Astrocyte (in vitro differentiated cells and primary cell): ENCODE data around the gene CERK. TPM values are rescaled to one million over a fixed set of nuclear protein-coding genes. Genes with fewer than 3 reads are reported as not detected.

Source experiments
- DNase-seq: peaks from one replicate; pipeline ENCODE4 v3.0.0-alpha.2; 2010; ENCODE audit warnings: low read depth
- FAIRE-seq: peaks from 2 replicates; lab custom pipeline; 2011; peaks lifted over from hg19 to GRCh38; lab: Jason Lieb, UNC
- H2AFZ ChIP-seq: 2 replicates; pipeline ENCODE4 v1.6.0; 2012; ENCODE audit warnings: low read depth, low read length, inconsistent platforms
- H3K27ac ChIP-seq: 2 replicates; pipeline ENCODE4 v1.5.1; 2011; ENCODE audit warnings: low read depth, low read length, inconsistent platforms
- H3K27me3 ChIP-seq: 2 replicates; pipeline ENCODE4 v1.6.0; 2011; ENCODE audit warnings: low read length, inconsistent platforms; ENCODE audit not compliant: insufficient read depth
- H3K36me3 ChIP-seq: 2 replicates; pipeline ENCODE4 v1.5.1; 2011; ENCODE audit warnings: low read length, inconsistent platforms; ENCODE audit not compliant: insufficient read depth
- H3K4me1 ChIP-seq: 2 replicates; pipeline ENCODE4 v1.5.1; 2011; ENCODE audit warnings: low read length, inconsistent platforms; ENCODE audit not compliant: insufficient read depth
- H3K4me2 ChIP-seq: 2 replicates; pipeline ENCODE4 v1.6.0; 2012; ENCODE audit warnings: low read length, inconsistent platforms
- H3K4me3 ChIP-seq: 2 replicates; pipeline ENCODE4 v1.5.1; 2011; ENCODE audit warnings: low read depth, mild to moderate bottlenecking, low read length, inconsistent platforms; ENCODE audit not compliant: insufficient read depth
- H3K79me2 ChIP-seq: 2 replicates; pipeline ENCODE4 v1.6.0; 2012; ENCODE audit warnings: mild to moderate bottlenecking, low read length, inconsistent platforms; ENCODE audit not compliant: insufficient read depth
- H3K9ac ChIP-seq: 2 replicates; pipeline ENCODE4 v1.6.0; 2012; ENCODE audit warnings: mild to moderate bottlenecking, low read length, inconsistent platforms
- H3K9me3 ChIP-seq: 2 replicates; pipeline ENCODE4 v1.5.1; 2012; ENCODE audit warnings: low read depth, mild to moderate bottlenecking, low read length, inconsistent platforms; ENCODE audit not compliant: insufficient read depth
- H4K20me1 ChIP-seq: 2 replicates; pipeline ENCODE4 v1.6.0; 2012; ENCODE audit warnings: low read length, inconsistent platforms; ENCODE audit not compliant: insufficient read depth
- H3K27ac Mint-ChIP-seq: one replicate; pipeline ENCODE4 v1.8.0; 2021; ENCODE audit warnings: mild to moderate bottlenecking, mixed read lengths; ENCODE audit not compliant: unreplicated experiment
- H3K27me3 Mint-ChIP-seq: one replicate; pipeline ENCODE4 v1.8.0; 2021; ENCODE audit warnings: low read depth, mixed read lengths; ENCODE audit not compliant: unreplicated experiment
- H3K36me3 Mint-ChIP-seq: one replicate; pipeline ENCODE4 v1.8.0; 2021; ENCODE audit warnings: low read depth, mixed read lengths; ENCODE audit not compliant: unreplicated experiment
- H3K4me1 Mint-ChIP-seq: one replicate; pipeline ENCODE4 v1.8.0; 2021; ENCODE audit warnings: low read depth, mixed read lengths; ENCODE audit not compliant: unreplicated experiment
- H3K4me3 Mint-ChIP-seq: one replicate; pipeline ENCODE4 v1.8.0; 2021; ENCODE audit warnings: mild to moderate bottlenecking, moderate library complexity, mixed read lengths; ENCODE audit not compliant: unreplicated experiment
- H3K9me3 Mint-ChIP-seq: one replicate; pipeline ENCODE4 v1.8.0; 2021; ENCODE audit warnings: mild to moderate bottlenecking, mixed read lengths; ENCODE audit not compliant: unreplicated experiment
- EZH2 ChIP-seq: IDR thresholded peaks from 2 replicates; pipeline ENCODE4 v1.6.1; 2012; ENCODE audit warnings: mild to moderate bottlenecking, low read length, inconsistent platforms; ENCODE audit not compliant: insufficient read depth
- total RNA-seq: library from RNA; stranded (reverse); gene quantifications from 2 replicates; pipeline ENCODE4 v1.2.1, GENCODE V29; 2021
- TF ChIP-seq, protein P1 (sequence below): IDR thresholded peaks from 2 replicates; pipeline ENCODE4 v1.5.1; 2011; ENCODE audit warnings: low read depth, mild to moderate bottlenecking, inconsistent platforms, low read length, moderate library complexity; ENCODE audit not compliant: insufficient read depth

CERK gene
- total RNA-seq, 1 donor from 2014 or later: 23.2 TPM

DNA sequence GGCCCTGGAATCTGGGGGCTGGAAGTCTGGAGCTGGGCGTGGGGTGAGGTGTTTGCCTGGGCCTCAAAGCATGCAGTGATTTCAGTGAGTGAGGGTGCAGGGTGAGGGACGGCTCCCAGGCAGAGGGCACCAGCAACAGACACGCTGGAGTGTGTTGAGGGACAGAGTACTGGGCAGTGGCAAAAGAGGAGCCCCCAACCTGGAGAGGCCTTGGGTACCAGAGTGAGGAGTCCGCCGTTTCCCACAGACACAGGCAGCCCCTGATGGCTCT is 12.4 kb upstream of the CERK start:
- no peaks in the 10 kb centered on the region for H4K20me1 ChIP-seq
- H3K36me3 ChIP-seq: no peaks in the 10 kb centered on the region
- no peak overlapping the region for H3K27ac ChIP-seq
- Mint-ChIP-seq H3K27ac (no peak overlapping the region), H3K27me3 (peaks cover 22% of the 10 kb centered on the region), H3K4me1 (peaks cover 28% of the 10 kb centered on the region), H3K36me3 (no peaks in the 10 kb centered on the region), H3K4me3 (no peak overlapping the region), H3K9me3 (peaks cover 6% of the 10 kb centered on the region)
- TF ChIP-seq EZH2: no peak
- TF ChIP-seq, protein P1, sequence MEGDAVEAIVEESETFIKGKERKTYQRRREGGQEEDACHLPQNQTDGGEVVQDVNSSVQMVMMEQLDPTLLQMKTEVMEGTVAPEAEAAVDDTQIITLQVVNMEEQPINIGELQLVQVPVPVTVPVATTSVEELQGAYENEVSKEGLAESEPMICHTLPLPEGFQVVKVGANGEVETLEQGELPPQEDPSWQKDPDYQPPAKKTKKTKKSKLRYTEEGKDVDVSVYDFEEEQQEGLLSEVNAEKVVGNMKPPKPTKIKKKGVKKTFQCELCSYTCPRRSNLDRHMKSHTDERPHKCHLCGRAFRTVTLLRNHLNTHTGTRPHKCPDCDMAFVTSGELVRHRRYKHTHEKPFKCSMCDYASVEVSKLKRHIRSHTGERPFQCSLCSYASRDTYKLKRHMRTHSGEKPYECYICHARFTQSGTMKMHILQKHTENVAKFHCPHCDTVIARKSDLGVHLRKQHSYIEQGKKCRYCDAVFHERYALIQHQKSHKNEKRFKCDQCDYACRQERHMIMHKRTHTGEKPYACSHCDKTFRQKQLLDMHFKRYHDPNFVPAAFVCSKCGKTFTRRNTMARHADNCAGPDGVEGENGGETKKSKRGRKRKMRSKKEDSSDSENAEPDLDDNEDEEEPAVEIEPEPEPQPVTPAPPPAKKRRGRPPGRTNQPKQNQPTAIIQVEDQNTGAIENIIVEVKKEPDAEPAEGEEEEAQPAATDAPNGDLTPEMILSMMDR: no peak
- H2AFZ ChIP-seq: no peak overlapping the region
- no peak for FAIRE-seq
- peaks cover 37% of the 10 kb centered on the region for H3K4me1 ChIP-seq
- no peak overlapping the region for H3K4me2 ChIP-seq
- no peak overlapping the region for H3K4me3 ChIP-seq
- no peak overlapping the region for H3K9ac ChIP-seq
- no peak for DNase-seq
- H3K27me3 ChIP-seq: no peaks in the 10 kb centered on the region
- no peaks in the 10 kb centered on the region for H3K9me3 ChIP-seq
- H3K79me2 ChIP-seq: no peaks in the 10 kb centered on the region

DNA sequence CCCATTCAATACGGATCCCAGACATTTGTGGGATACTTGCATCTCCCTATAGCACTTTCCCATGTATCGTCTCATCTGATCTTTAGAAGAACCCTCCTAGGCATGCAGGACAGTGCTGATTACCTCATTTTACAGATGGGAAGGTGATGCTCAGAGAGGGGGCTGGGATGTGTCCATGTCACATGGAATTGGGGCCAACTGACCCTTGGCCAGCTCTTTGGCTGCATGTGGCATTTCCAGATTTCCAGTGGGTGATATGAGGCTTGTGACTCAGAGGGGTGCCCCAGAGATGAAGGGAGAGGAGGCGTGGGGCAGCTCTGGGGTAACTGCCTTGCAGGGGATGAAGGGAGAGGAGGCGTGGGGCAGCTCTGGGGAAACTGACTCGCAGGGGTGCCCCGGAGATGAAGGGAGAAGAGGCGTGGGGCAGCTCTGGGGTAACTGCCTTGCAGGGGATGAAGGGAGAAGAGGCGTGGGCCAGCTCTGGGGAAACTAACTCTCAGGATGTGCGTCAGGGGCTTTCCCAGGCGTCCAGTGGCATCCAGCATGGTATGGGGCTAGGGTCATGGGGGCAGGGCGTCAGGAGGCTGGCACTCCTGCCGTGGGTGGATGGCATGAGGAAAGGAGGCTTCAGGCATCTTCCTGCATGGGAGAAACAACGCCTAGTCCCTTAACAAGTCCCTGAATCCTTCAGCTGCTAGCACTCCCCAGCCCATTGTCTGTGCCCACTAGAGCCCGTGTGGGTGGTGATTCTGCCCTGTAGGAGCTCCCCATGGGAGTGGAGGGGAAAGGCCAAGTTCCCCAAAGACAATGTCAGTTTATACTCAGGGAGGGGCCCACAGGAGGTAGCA is 11.9 kb upstream of the CERK start:
- peaks cover 26% of the 10 kb centered on the region for H3K4me1 Mint-ChIP-seq
- TF ChIP-seq EZH2: no peak
- TF ChIP-seq, protein P1: no peak
- no peak overlapping the region for H3K9ac ChIP-seq
- no peaks in the 10 kb centered on the region for H3K36me3 Mint-ChIP-seq
- H3K27ac Mint-ChIP-seq: no peak overlapping the region
- H3K4me1 ChIP-seq: peaks cover 36% of the 10 kb centered on the region
- H3K27me3 ChIP-seq: no peaks in the 10 kb centered on the region
- H3K79me2 ChIP-seq: no peaks in the 10 kb centered on the region
- peaks cover 3% of the 10 kb centered on the region for H3K9me3 Mint-ChIP-seq
- H4K20me1 ChIP-seq: no peaks in the 10 kb centered on the region
- no peaks in the 10 kb centered on the region for H3K36me3 ChIP-seq
- FAIRE-seq: no peak
- no peak overlapping the region for H2AFZ ChIP-seq
- H3K4me3 ChIP-seq: no peak overlapping the region
- H3K4me3 Mint-ChIP-seq: no peak overlapping the region
- peaks cover 22% of the 10 kb centered on the region for H3K27me3 Mint-ChIP-seq
- peak overlapping the region; percentile 45 for H3K4me2 ChIP-seq
- no peaks in the 10 kb centered on the region for H3K9me3 ChIP-seq
- H3K27ac ChIP-seq: no peak overlapping the region
- no peak for DNase-seq
